ENCODE data around the gene ARID4B.
"Not testable (repeated sequence)": the region's sequence is repeated elsewhere in the genome, so short reads cannot be mapped to it uniquely, and the experiment has no call there.

ARID4B gene

GRCh38 chr1:235215453-235215852 lies 112.5 kb downstream of the ARID4B start:
- DNase-seq = no peak

DNA sequence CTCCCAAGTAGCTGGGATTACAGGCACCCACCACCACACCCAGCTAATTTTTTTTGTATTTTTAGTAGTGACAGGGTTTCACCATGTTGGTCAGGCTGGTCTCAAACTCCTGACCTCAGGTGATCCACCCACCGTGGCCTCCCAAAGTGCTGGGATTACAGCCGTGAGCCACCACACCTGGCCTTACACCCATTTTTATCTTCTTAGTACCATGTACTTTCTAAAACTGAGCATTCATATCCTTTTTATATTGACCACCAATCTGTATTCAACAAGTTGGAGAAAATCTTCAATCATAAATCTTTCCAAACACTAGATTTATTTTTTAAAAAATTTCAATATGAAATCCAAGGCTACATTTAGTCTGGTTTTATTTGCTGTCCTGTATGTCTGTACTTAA lies 113.0 kb downstream of the ARID4B start:
- not testable (repeated sequence) for DNase-seq

- DNase-seq = no peak
These were observed 114.2 kb downstream of the ARID4B start for GRCh38 chr1:235213752-235214151.

GRCh38 chr1:235211517-235211916 lies 116.5 kb downstream of the ARID4B start:
- no peak for DNase-seq

DNA sequence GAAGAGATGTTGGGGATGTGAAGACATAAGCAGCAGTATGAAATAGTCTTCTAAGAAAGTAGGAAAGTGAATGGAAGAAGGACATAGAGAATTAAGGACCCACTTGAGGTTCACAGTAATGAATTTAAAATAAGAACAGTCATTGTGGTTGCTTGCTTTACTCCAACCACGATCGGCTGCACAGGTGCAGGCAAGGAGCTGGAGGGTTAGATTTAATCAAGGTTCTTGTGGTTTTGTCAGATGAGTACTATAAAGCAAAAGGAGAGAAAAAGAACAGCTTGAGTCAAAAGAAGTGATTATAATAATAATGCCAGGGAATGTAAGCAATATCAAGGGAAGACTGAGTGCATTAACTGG lies 120.8 kb downstream of the ARID4B start:
- DNase-seq = no peak

- no peak for DNase-seq
These were observed 121.3 kb downstream of the ARID4B start for GRCh38 chr1:235206533-235207208.

DNA sequence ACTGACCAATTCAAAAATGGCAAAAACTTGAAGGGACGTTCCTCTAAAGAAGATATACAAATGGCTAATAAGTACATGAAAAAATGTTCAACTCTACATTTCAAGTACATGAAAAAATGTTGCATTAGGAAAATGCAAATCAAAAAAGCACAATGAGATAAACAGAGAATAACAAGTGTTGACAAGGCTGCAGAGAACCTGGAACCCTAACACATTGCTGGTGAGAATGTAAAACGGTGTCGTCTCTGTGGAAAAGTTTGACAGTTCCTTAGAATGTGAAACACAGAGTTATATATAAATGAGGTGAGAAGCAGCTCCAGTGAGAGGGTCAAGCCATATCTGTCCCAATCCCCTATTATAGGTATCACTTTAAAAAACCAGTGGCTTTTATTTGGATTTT lies 122.3 kb downstream of the ARID4B start:
- DNase-seq = no peak

DNA sequence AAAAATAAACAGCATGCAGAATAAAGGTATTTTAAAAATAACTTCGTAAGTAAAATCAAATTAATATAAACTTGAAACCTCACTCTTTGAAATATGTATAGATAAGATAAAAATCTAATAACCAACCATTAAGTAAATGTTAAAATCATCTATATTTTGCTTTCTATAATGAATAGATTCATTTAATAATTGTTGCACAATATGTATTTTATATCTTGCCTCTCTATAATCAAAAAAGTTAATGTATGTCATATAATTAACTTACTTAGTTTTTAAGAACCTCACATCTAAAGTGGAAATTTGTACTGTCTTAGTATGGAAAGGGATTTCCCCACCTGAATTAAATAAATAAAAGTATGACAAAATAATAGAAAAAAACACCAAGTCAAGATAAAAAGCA lies 124.6 kb downstream of the ARID4B start:
- DNase-seq = no peak

GRCh38 chr1:235202447-235202846 lies 125.5 kb downstream of the ARID4B start:
- DNase-seq = not testable (repeated sequence)

- DNase-seq = no peak
These were observed 128.5 kb downstream of the ARID4B start for GRCh38 chr1:235199441-235199840.

- no peak for DNase-seq
These were observed 137.5 kb downstream of the ARID4B start for GRCh38 chr1:235190431-235190830.

- DNase-seq = no peak
These were observed 140.7 kb downstream of the ARID4B start for GRCh38 chr1:235187316-235187715.

- DNase-seq = no peak
These were observed 146.3 kb downstream of the ARID4B start for GRCh38 chr1:235181561-235182245.

- no peak for DNase-seq
These were observed 147.0 kb downstream of the ARID4B start for GRCh38 chr1:235180916-235181460.

GRCh38 chr1:235176486-235176885 lies 151.5 kb downstream of the ARID4B start:
- no peak for DNase-seq

DNA sequence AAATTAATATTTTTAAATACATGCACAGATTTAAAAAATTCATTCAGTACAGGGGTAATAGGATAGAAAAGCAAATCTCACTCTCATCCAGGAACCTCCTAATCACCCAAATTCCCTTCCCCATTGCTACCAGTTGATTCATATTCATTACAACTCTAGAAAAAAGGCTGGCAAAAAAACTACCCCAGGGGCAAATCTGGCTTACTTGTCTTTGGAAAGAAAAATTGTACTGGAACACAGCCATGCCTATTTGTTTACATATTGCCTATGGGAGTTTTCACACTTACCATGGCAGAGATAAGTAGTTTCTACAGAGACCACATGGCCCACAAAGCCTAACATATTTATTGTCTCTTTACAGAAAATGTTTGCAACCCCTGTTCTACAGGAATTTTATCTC lies 158.0 kb downstream of the ARID4B start:
- DNase-seq = no peak

- DNase-seq = no peak
These were observed 159.6 kb downstream of the ARID4B start for GRCh38 chr1:235168375-235168774.

GRCh38 chr1:235161685-235162327 lies 166.2 kb downstream of the ARID4B start:
- no peak for DNase-seq

DNA sequence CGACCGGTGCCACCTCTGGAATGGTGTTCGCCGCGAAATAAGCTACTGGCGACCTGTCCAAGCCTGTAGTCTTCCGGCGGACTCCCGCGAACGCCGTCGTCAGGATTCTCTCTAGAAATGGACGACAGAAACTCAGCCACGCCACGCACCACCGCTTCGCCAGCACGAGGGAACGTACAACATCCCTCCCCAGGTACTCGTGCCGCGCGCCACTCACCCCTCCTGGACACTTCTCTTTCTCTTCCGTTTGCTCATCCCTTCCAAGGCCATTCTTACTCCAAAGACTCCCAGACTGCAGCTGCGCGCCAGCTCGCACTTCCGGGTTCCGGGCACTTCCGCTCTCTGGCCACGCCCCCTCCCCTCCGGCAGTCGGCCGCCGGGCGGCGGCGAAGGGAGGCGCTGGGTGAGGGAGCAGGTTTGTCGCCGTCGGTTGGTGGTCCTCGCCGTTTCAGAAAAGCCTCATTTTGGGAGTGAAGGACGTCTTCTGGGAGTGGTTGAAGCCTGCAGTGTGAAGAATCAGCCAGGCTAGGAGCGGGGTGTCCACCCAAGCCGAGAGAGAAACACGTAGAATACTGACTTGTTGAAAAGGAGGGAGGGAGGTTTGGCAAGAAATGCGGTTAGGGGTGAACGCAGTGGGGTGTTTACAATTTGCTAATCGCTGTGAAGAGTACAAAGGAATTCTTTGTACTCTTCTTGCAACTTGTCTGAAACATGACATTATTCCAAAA lies 166.9 kb downstream of the ARID4B start, which contains the start of gene RBM34:
Gene RBM34, minus strand, starts transcription at position 294 of the 728 bp plus-strand sequence. Its CDS starts 24 bp downstream, at position 270.
- peak; percentile 37 to 78 for DNase-seq

DNA sequence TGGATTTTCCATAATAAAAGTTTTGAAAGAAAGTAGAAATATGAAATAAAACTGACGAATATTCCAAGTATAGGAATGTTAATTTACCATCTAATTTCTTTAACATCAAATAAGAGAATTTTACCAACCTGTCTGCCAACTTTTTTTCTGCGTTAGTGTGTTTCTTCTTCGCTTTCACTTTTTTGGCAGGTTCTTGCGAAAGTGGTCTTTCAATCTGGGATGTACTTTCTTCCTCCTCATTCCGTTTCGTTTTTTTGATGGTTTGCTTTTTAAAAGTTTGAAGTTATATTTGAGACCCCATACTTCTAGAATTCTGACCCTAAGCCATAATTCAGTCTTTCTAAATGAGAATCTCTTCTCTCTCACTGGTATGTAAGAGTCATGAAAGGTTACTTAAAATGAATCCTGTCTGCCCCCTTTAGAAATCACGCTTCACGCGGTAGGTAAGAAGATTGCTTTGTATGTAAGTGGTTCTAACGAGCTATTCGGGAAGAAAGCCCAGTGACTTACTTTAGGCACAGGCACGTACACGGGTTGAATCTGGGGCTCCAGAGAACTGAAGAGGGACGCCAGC lies 167.5 kb downstream of the ARID4B start:
- peak in 1 of 2 experiments; percentile 67 for DNase-seq

GRCh38 chr1:235159930-235160329 lies 168.0 kb downstream of the ARID4B start:
- DNase-seq = not testable (repeated sequence)

- not testable (repeated sequence) for DNase-seq
These were observed 168.7 kb downstream of the ARID4B start for GRCh38 chr1:235159284-235159683.

GRCh38 chr1:235158680-235159079 lies 169.3 kb downstream of the ARID4B start:
- DNase-seq = no peak
